ENCODE data around the gene EPB41L2. TPM values are rescaled to one million over a fixed set of nuclear protein-coding genes. Genes with fewer than 3 reads are reported as not detected.

EPB41L2 gene
- total RNA-seq, 1 experiment from 2014 or later = 22.5 TPM

DNA sequence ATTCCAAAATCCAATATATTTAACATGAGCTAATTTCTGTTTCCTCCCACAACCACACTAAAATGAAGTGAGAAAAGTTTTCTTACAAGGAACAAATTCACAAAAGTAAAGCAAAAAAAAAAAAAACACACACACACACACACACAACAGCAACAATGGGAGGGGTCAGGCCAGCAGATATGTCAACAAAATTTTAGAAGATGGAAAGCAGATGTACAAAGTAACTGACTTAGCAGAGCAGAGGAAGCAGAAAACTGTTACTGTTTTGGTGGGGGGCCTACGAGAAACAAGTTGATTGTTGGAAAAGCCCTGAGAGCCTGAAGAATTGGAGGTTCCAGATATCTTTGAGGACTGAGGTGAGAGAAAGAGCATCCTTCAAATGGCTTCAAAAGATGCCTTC lies 11.7 kb downstream of the EPB41L2 start:
- Mint-ChIP-seq H3K4me3 (ENCODE audit: unreplicated experiment) (no peak overlapping the region), H3K27ac (ENCODE audit: low read depth, unreplicated experiment) (no peak overlapping the region), H3K36me3 (ENCODE audit: insufficient read depth, unreplicated experiment) (peaks cover 6% of the 10 kb centered on the region), H3K4me1 (ENCODE audit: insufficient read depth, unreplicated experiment) (peaks cover 12% of the 10 kb centered on the region), H3K9me3 (ENCODE audit: unreplicated experiment) (peaks cover 19% of the 10 kb centered on the region), H3K27me3 (ENCODE audit: insufficient read depth, unreplicated experiment) (no peaks in the 10 kb centered on the region)
- no TSS peak for BruUV-seq (replicated peaks)
- no peak for DNase-seq (ENCODE audit: unreplicated experiment)
- TF ChIP-seq, protein P1, sequence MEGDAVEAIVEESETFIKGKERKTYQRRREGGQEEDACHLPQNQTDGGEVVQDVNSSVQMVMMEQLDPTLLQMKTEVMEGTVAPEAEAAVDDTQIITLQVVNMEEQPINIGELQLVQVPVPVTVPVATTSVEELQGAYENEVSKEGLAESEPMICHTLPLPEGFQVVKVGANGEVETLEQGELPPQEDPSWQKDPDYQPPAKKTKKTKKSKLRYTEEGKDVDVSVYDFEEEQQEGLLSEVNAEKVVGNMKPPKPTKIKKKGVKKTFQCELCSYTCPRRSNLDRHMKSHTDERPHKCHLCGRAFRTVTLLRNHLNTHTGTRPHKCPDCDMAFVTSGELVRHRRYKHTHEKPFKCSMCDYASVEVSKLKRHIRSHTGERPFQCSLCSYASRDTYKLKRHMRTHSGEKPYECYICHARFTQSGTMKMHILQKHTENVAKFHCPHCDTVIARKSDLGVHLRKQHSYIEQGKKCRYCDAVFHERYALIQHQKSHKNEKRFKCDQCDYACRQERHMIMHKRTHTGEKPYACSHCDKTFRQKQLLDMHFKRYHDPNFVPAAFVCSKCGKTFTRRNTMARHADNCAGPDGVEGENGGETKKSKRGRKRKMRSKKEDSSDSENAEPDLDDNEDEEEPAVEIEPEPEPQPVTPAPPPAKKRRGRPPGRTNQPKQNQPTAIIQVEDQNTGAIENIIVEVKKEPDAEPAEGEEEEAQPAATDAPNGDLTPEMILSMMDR (IDR thresholded peaks at IDR 0.05; ENCODE audit: unreplicated experiment) = no peak
- ChIA-PET POLR2A (interaction anchor here (0.6 to 1.1 kb wide), 3 partner anchors 9 to 475 kb away, joined by 3 to 4 read pairs (median 4); no protein-coding TSS in a partner anchor), CTCF (interaction anchor here (0.7 kb wide), 1 partner anchor 63 kb away, joined by 3 read pairs; no protein-coding TSS in a partner anchor)
- intact Hi-C loops (cut with micrococcal nuclease) = no loop called here

DNA sequence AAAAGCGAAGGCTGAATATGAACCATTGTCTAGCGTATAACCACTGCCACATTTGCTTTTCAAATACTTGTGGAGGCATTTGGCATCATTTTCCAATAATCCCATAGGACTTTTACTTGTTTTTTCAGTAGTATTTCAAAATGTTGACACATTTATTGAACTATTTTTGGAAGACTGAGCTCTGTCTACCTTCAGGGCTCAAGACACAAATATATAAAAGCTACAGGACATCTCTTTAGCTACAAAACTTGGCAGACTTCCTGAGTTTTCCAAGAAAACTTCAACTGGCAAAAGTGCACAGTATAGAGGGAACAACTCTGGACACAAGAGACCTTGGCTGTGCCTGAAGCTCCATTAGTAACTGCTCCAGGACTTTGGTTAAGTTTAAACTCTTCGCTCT lies 13.4 kb downstream of the EPB41L2 start:
- peaks cover 5% of the 10 kb centered on the region for H3K36me3 Mint-ChIP-seq (ENCODE audit: insufficient read depth, unreplicated experiment)
- peaks cover 17% of the 10 kb centered on the region for H3K9me3 Mint-ChIP-seq (ENCODE audit: unreplicated experiment)
- DNase-seq (ENCODE audit: unreplicated experiment) = no peak
- intact Hi-C loops (cut with micrococcal nuclease) = no loop called here
- H3K27ac Mint-ChIP-seq (ENCODE audit: low read depth, unreplicated experiment) = no peak overlapping the region
- H3K4me1 Mint-ChIP-seq (ENCODE audit: insufficient read depth, unreplicated experiment) = peaks cover 12% of the 10 kb centered on the region
- H3K27me3 Mint-ChIP-seq (ENCODE audit: insufficient read depth, unreplicated experiment) = no peaks in the 10 kb centered on the region
- no TSS peak for BruUV-seq (replicated peaks)
- ChIA-PET POLR2A (interaction anchor here (0.9 kb wide), 1 partner anchor 25 kb away, joined by 3 read pairs; no protein-coding TSS in a partner anchor), CTCF (interaction anchor here (0.6 to 0.9 kb wide), 2 partner anchors 68 to 157 kb away, joined by 4 to 5 read pairs; no protein-coding TSS in a partner anchor)
- H3K4me3 Mint-ChIP-seq (ENCODE audit: unreplicated experiment) = no peak overlapping the region
- TF ChIP-seq, protein P1 (IDR thresholded peaks at IDR 0.05; ENCODE audit: unreplicated experiment) = no peak

DNA sequence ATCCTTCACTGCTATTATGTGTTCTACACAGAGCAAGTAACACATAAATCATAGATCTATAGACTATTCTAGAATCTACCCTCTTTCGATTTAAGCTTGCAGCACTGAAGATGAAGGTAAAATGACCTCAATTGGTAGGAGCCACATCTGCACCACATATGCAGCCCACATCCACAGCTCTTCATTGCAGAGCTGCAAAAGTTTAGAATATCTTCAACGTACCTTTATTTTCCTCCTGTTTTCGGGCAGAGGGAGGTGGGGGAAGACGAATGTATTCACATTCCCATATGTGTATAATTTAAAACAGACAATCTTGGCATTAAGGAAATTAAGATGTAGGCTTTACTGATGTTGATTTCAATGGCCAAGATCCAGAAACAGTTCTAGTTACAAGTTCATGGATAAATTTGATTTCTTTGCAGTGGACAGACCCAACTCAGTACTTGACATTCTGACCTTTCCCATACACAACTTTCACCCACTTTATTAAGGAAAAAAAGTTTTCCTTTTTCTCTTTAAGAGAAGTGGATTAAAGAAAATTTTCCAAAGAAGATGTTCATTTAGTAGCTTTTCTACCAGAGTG lies 14.0 kb downstream of the EPB41L2 start:
- intact Hi-C loops (cut with micrococcal nuclease) = no loop called here
- H3K36me3 Mint-ChIP-seq (ENCODE audit: insufficient read depth, unreplicated experiment) = no peaks in the 10 kb centered on the region
- peaks cover 11% of the 10 kb centered on the region for H3K4me1 Mint-ChIP-seq (ENCODE audit: insufficient read depth, unreplicated experiment)
- TF ChIP-seq, protein P1 (IDR thresholded peaks at IDR 0.05; ENCODE audit: unreplicated experiment) = no peak
- BruUV-seq (replicated peaks) = no TSS peak
- H3K27me3 Mint-ChIP-seq (ENCODE audit: insufficient read depth, unreplicated experiment) = no peaks in the 10 kb centered on the region
- no peak for DNase-seq (ENCODE audit: unreplicated experiment)
- H3K9me3 Mint-ChIP-seq (ENCODE audit: unreplicated experiment) = peaks cover 11% of the 10 kb centered on the region
- ChIA-PET CTCF (interaction anchor here (0.6 to 0.9 kb wide), 3 partner anchors 68 to 751 kb away, joined by 3 to 5 read pairs (median 4); no protein-coding TSS in a partner anchor), POLR2A (interaction anchor here (0.9 kb wide), 1 partner anchor 25 kb away, joined by 3 read pairs; no protein-coding TSS in a partner anchor)
- no peak overlapping the region for H3K4me3 Mint-ChIP-seq (ENCODE audit: unreplicated experiment)
- no peak overlapping the region for H3K27ac Mint-ChIP-seq (ENCODE audit: low read depth, unreplicated experiment)

DNA sequence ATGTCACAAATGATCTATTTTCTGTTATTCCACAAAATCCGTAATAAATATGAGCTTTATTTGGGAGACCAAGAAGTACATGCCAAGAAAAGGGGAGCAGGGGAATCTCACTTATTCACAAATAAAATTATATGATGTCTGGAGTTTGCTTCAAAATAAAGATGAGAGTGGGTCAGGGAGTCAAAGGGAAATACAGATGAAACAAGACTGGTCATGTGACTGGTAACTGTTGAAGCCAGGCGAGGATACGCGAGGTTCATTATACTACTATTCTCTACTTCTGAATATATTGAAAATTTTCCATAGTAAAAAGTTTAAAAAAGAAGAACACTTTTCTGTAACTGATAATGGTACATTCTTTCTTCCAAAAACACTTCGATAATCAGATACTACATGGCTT lies 14.6 kb downstream of the EPB41L2 start:
- Mint-ChIP-seq H3K4me1 (ENCODE audit: insufficient read depth, unreplicated experiment) (peaks cover 8% of the 10 kb centered on the region), H3K27me3 (ENCODE audit: insufficient read depth, unreplicated experiment) (no peaks in the 10 kb centered on the region), H3K9me3 (ENCODE audit: unreplicated experiment) (peaks cover 8% of the 10 kb centered on the region), H3K4me3 (ENCODE audit: unreplicated experiment) (no peak overlapping the region), H3K27ac (ENCODE audit: low read depth, unreplicated experiment) (no peak overlapping the region), H3K36me3 (ENCODE audit: insufficient read depth, unreplicated experiment) (no peaks in the 10 kb centered on the region)
- TF ChIP-seq, protein P1 (IDR thresholded peaks at IDR 0.05; ENCODE audit: unreplicated experiment) = no peak
- BruUV-seq (replicated peaks) = no TSS peak
- POLR2A ChIA-PET = interaction anchor here (0.5 kb wide), 1 partner anchor 47 kb away, joined by 3 read pairs; no protein-coding TSS in a partner anchor
- intact Hi-C loops (cut with micrococcal nuclease) = no loop called here
- DNase-seq (ENCODE audit: unreplicated experiment) = no peak
- CTCF ChIA-PET = interaction anchor here (0.7 to 0.8 kb wide), 2 partner anchors 29 to 752 kb away, joined by 3 read pairs; no protein-coding TSS in a partner anchor
